LNCAP (cell line): Measurements from ENCODE around the gene BOD1L1.

Experiments
- TF ChIP-seq, protein P1 (sequence below): fragments of 450-650 bp; IDR thresholded peaks from 2 replicates; pipeline ENCODE4 v1.5.1; 2017; ENCODE audit warnings: mild to moderate bottlenecking

BOD1L1 gene

DNA sequence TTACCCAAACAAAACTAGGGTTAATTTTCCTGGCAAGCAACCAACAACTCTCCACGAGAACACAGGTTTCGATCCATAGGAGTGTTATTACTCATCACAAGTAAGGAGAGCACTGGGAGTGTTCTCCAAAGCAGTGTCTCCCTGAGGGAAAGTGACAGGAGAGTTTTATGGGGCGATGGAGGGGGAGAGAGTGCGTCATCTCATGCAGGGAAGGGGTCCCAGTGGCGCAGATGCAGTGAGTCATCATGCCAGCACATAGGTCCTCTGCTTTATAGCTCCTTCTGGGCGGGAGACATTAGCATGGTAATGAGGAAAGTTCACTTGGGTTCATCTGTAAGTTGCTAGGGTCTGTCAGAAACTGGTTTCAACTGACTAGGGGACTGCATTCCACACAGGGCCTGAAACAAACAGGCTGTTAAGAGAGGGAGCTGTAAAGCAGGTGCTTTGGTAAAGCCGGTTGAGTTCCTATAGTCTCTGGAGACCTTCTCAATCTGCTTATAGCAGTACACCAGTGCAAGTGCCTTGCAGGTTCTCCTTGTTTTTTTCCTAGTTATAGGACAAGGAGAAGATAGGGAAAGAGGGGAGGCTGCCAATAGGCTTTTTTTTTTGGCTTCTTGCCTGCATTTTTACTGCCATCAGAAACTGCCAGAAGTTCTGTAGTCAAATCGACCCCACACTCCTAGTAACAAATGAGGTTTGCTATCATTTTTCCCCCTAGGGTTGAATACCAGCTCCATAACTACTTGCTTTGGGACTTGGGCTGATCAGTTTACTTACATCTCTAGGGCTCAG, 12.8 kb upstream of the BOD1L1 start:
- TF ChIP-seq, protein P1, sequence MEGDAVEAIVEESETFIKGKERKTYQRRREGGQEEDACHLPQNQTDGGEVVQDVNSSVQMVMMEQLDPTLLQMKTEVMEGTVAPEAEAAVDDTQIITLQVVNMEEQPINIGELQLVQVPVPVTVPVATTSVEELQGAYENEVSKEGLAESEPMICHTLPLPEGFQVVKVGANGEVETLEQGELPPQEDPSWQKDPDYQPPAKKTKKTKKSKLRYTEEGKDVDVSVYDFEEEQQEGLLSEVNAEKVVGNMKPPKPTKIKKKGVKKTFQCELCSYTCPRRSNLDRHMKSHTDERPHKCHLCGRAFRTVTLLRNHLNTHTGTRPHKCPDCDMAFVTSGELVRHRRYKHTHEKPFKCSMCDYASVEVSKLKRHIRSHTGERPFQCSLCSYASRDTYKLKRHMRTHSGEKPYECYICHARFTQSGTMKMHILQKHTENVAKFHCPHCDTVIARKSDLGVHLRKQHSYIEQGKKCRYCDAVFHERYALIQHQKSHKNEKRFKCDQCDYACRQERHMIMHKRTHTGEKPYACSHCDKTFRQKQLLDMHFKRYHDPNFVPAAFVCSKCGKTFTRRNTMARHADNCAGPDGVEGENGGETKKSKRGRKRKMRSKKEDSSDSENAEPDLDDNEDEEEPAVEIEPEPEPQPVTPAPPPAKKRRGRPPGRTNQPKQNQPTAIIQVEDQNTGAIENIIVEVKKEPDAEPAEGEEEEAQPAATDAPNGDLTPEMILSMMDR: no peak

GRCh38 chr4:13635286-13635799, 7.8 kb upstream of the BOD1L1 start:
- TF ChIP-seq, protein P1: no peak

DNA sequence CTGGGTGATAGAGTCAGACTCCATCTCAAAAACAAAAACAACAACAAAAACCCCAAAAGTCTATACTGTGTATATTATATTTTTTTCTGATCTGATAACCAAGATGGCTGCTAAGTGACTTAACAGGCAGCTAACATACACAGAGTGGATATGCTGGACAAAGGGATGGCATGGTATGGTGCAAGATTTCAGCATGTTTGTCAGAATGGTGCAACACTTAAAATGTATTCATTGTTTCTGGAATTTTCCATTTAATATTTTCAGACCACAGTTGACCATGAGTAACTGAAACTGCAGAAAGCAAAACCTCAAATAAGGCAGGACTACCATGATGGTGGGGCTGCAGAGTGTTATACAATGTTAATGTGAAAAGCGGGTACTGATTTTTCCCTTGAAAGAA, 6.1 kb upstream of the BOD1L1 start:
- TF ChIP-seq, protein P1: no peak

DNA sequence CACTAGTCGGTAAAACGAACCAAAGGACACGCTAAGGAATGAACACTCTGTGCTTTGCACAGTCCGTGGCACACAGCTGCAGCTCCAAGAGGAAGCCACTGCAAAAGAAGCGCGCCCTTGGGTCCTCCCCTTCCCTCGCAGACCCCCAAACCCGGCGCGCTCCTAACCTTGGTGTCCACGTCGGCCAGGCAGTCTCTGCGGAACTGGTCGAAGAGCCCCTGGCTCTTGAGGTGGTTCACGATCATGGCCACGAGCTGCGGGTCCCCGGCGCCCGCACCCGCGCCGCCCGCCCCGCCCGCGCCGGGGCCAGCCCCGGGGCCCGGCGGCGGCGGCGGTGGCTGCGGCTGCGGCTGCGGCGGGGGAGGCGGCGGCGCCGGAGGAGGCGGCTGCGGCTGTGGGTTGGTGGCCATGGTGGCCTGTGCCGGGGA, 333 bp downstream of the BOD1L1 start:
- TF ChIP-seq, protein P1: no peak

DNA sequence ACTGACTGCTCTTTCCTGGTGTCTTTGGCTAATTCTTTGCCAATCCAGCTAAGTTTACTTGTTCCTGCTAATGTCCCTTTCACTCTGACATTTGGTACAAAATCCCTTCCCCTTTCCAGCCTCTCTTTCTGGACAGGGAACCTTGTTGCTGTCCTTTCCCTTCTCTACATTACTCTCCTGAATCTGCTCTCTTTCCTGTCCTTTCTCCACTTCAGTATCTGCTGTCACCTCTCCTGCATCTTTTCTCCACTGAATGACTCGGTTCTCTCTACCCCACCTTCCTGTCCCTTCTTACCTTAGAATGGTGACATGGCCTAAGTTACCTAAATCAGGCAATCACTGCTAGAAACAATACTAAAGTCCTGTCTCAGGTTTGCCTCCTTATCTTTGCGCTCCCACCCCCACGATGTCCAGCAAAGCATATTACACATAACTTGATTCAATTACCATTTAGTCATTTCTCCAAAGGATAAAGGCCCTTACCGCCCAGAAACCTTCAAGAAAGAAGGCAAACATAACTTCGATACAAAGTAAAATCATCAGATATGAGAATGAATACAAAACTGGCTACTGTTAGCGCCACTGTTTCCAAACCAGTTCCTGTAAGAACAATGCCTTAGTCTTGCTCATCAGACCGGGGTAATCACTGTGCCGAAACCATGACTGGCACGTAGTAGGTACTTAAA, 890 bp downstream of the BOD1L1 start:
- TF ChIP-seq, protein P1: no peak

GRCh38 chr4:13618212-13618806, 9.2 kb downstream of the BOD1L1 start:
- TF ChIP-seq, protein P1: no peak

- TF ChIP-seq, protein P1: no peak
Observed at GRCh38 chr4:13617801-13618200, 9.7 kb downstream of the BOD1L1 start.
